ENCODE data around the gene THOC2. TPM values are rescaled to one million over a fixed set of nuclear protein-coding genes. Genes with fewer than 3 reads are reported as not detected.
A peak's percentile ranks its signal among the peaks of the same experiment; 100 is the strongest.
"Not testable (repeated sequence)": the region's sequence is repeated elsewhere in the genome, so short reads cannot be mapped to it uniquely, and the experiment has no call there.

THOC2 gene
- total RNA-seq, 1 donor from 2014 or later = 33.5 TPM

DNA sequence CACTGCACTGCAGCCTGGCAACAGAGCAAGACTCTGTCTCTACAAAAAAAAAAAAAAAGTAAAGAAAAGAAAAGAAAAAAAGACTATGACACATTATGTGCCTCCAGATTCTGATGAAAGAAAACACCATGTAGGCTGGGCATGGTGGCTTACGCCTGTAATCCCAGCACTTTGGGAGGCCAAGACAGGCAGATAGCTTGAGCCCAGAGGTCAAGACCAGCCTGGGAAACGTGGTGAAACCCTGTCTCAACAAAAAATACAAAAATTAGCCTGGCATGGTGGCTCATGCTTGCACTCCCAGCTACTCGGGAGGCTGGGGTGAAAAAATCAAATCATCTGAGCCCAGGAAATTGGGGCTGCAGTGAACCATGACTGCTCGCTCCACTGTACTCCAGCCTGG, 19.4 kb downstream of the THOC2 start:
- Histone ChIP-seq H3K27me3 (no peaks in the 10 kb centered on the region), H3K27ac (no peak overlapping the region), H3K36me3 (no peaks in the 10 kb centered on the region), H3K9me3 (no peaks in the 10 kb centered on the region), H3K4me1 (no peaks in the 10 kb centered on the region), H3K4me3 (no peak overlapping the region)
- intact Hi-C loops (cut with DNase I) = no loop called here
- no peak for DNase-seq (ENCODE audit: low spot score in 2 of 2)
- TF ChIP-seq, protein P1, sequence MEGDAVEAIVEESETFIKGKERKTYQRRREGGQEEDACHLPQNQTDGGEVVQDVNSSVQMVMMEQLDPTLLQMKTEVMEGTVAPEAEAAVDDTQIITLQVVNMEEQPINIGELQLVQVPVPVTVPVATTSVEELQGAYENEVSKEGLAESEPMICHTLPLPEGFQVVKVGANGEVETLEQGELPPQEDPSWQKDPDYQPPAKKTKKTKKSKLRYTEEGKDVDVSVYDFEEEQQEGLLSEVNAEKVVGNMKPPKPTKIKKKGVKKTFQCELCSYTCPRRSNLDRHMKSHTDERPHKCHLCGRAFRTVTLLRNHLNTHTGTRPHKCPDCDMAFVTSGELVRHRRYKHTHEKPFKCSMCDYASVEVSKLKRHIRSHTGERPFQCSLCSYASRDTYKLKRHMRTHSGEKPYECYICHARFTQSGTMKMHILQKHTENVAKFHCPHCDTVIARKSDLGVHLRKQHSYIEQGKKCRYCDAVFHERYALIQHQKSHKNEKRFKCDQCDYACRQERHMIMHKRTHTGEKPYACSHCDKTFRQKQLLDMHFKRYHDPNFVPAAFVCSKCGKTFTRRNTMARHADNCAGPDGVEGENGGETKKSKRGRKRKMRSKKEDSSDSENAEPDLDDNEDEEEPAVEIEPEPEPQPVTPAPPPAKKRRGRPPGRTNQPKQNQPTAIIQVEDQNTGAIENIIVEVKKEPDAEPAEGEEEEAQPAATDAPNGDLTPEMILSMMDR (IDR thresholded peaks at IDR 0.05) = no peak

DNA sequence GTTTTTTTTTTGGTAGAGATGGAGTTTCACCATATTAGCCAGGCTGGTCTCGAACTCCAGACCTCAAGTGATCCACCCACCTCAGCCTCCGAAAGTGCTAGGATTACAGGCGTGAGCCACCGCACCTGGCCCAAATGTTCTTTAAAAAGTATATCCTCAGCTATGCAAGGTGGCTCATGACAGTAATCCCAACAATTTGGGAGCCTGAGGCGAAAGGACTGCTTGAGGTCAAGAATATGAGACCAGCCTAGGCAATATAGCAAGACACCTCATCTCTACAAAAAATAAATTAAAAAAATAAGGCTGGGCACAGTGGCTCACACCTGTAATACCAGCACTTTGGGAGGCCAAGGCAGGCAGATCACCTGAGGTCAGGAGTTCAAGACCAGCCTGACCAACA, 21.7 kb downstream of the THOC2 start:
- H3K9me3 ChIP-seq; H3K4me1 ChIP-seq; H3K27me3 ChIP-seq; DNase-seq (ENCODE audit: low spot score in 2 of 2); intact Hi-C loops (cut with DNase I); H3K27ac ChIP-seq; H3K4me3 ChIP-seq; H3K36me3 ChIP-seq: not testable (repeated sequence)

DNA sequence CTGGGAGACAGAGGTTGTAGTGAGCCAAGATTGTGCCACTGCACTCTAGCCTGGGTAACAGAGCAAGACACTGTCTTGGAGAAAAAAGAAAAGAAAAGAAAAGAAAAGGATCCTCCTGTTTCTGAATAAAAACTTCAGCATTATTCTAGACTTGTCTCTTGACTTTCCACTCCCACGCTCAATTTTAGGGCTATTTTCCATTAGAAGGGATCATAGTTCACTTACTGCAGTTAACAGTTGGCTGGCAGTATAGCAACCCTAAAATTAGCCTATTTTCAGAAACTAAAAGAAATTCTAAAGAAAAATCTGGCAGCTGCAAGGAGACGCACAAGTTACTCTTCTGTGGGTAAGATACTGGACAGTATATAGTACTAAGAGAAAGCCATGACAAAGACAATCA, 28.1 kb downstream of the THOC2 start:
- Histone ChIP-seq H3K4me1 (no peaks in the 10 kb centered on the region), H3K27me3 (no peaks in the 10 kb centered on the region), H3K36me3 (no peaks in the 10 kb centered on the region), H3K4me3 (no peak overlapping the region), H3K9me3 (no peaks in the 10 kb centered on the region), H3K27ac (peak overlapping the region; percentile 0 to 1)
- no peak for DNase-seq (ENCODE audit: low spot score in 2 of 2)
- intact Hi-C loops (cut with DNase I) = no loop called here
- TF ChIP-seq, protein P1 (IDR thresholded peaks at IDR 0.05) = no peak

DNA sequence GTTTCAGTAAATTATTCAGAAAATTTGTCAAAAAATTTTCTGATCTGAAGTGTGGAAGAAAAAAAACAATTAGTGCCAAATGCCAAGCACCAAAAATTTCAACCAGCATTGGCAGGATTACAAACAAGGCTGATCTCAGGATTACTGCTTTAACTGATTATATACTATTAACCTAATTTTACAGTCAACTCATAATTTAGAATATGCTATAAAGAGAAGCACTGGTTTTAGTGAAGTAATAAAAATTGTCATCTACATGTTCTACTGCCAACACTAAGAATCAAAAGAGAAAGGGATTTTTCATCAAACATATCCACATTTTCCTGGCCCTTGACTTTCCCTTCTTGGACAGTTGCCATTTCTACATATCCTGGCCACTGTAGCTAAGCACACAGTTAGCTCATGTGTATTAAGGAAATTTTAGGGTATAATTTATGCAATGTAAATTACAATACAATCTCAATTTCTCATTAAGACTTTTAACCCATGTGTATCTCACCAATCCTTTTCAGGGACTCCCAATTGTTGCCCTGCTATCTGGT, 33.8 kb downstream of the THOC2 start:
- DNase-seq (ENCODE audit: low spot score in 2 of 2) = no peak
- TF ChIP-seq, protein P1 (IDR thresholded peaks at IDR 0.05) = no peak

DNA sequence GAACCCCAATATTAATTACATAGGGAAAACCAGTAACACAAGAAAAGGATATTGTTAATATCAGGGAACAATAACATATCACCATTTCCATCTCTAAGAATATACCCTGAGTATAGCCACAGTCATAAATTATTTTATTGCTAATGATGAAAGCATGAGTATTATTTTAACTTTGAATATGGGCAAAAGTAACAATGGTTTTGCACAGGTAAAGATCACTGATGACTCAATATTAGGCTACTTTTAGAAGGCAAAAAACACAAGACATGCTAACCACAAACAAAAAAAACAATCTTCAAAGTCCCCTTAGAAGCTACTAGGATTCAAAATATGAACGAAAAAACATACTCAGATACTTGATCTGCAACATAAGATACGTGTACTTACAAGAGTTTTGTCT, 36.5 kb downstream of the THOC2 start:
- Histone ChIP-seq H3K27me3 (no peaks in the 10 kb centered on the region), H3K27ac (no peak overlapping the region), H3K9me3 (no peaks in the 10 kb centered on the region), H3K36me3 (no peaks in the 10 kb centered on the region), H3K4me1 (no peaks in the 10 kb centered on the region), H3K4me3 (no peak overlapping the region)
- intact Hi-C loops (cut with DNase I) = no loop called here
- TF ChIP-seq, protein P1 (IDR thresholded peaks at IDR 0.05) = no peak
- DNase-seq (ENCODE audit: low spot score in 2 of 2) = no peak

More for the DNA sequence above, 33.8 kb downstream of the THOC2 start:
- H3K27me3 ChIP-seq = no peaks in the 10 kb centered on the region
- intact Hi-C loops (cut with DNase I) = no loop called here
- no peaks in the 10 kb centered on the region for H3K9me3 ChIP-seq
- H3K27ac ChIP-seq = no peak overlapping the region
- H3K4me1 ChIP-seq = no peaks in the 10 kb centered on the region
- no peak overlapping the region for H3K4me3 ChIP-seq
- H3K36me3 ChIP-seq = no peaks in the 10 kb centered on the region

DNA sequence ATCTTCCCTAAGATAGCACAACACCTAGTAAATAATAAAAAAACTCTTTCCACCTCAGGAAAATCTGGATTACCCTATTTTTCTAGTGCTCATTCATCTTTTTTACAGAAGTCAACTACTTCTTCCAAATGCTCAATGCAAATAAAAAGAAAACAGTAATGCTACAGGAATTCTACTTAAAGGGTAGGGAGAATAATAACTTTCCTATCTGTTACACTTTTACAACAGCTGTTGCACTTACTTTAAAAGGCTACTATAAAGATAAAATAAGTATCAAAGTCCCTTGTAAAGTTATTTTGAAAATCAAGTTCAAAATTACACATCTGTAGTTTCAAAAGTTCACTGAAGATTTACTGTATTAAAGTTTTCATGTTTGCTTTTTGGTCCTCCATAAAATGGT, 37.6 kb downstream of the THOC2 start:
- no peak overlapping the region for H3K27ac ChIP-seq
- TF ChIP-seq, protein P1 (IDR thresholded peaks at IDR 0.05) = no peak
- DNase-seq (ENCODE audit: low spot score in 2 of 2) = no peak
- H3K9me3 ChIP-seq = no peaks in the 10 kb centered on the region
- H3K36me3 ChIP-seq = no peaks in the 10 kb centered on the region
- intact Hi-C loops (cut with DNase I) = no loop called here
- H3K4me3 ChIP-seq = no peak overlapping the region
- no peaks in the 10 kb centered on the region for H3K4me1 ChIP-seq
- no peaks in the 10 kb centered on the region for H3K27me3 ChIP-seq

Measured in ascending aorta (tissue), 2 donors.